Dermis microvascular lymphatic vessel endothelial cell (primary cell): Measurements from ENCODE around the gene KLRK1. TPM values are rescaled to one million over a fixed set of nuclear protein-coding genes. Genes with fewer than 3 reads are reported as not detected.
"Not testable (repeated sequence)": the region's sequence is repeated elsewhere in the genome, so short reads cannot be mapped to it uniquely, and the experiment has no call there.

Experiments used
- DNase-seq, 2 donors: peaks; one replicate each; pipeline versions ENCODE4 v3.0.0 to v3.0.0-alpha.2; 2010; ENCODE audit warnings: low read depth in 2 of 2
- total RNA-seq: library from RNA; depleted of rRNA; stranded (reverse); fragments of >200 nt; gene quantifications from 2 replicates; pipeline ENCODE4 v1.2.1, GENCODE V29; 2014

Gene KLRK1
- total RNA-seq, 1 donor from 2014 or later: not detected

DNA sequence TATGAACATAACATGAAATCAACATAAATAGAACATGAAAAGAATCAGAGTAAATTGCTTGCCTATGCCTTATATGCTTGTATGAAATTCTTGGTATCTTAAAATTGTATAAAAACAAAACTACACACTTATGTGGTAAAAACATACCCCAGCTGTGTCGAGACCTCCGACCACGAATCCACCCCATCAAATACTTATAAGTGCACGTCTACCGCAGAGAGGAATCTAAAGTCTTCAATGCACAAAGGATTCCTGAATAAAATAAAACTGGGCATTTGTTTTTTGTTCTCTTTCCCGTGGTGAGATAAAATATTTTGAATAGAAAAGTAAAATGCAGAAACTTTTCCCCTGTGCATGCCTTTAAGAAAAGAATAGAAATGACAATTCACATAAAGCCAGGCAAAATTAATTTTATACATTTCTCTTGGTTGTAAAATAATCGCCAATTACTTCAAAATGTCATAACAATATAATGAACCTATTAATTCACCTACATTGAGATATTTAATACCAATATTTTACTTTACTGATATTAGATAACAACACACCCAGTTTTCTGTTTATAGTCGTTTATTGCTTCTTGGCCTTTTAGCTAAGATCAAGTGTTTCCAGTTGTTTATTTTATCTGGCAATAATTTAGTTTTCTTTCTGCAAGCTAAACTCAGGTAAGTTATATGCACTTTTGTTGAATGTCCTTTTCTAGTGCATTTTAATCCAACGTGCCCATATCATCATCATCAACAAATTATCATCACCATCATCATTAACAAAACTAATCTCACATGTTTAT lies 1.0 kb downstream of the KLRK1 start:
- DNase-seq: no peak

GRCh38 chr12:10387498-10387897 lies 2.3 kb downstream of the KLRK1 start:
- DNase-seq: not testable (repeated sequence)

GRCh38 chr12:10386857-10387256 lies 3.0 kb downstream of the KLRK1 start:
- no peak for DNase-seq

DNA sequence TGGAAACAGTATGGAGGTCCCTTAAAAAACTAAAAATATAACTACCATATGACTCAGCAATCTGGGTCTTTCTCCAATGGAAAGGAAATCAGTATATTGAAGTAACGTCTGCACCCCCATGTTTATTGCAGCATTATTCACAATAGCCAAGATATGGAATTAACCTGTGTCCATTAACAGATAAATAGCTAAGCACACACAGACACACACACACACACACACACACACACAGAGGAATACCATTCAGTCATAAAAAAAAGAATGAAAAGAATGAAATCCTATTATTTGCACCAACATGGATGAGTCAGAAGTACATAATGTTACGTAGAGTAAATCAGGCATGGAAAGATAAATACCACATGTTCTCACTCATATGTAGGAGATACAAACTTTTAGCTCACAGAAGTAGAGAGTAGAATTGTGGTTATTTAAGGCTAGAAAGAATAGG lies 4.7 kb downstream of the KLRK1 start:
- DNase-seq: peak; percentile 4 to 38

- no peak for DNase-seq
Measured at GRCh38 chr12:10384191-10384590, 5.7 kb downstream of the KLRK1 start.

- DNase-seq: no peak
Measured at GRCh38 chr12:10381928-10382628, 7.8 kb downstream of the KLRK1 start.

DNA sequence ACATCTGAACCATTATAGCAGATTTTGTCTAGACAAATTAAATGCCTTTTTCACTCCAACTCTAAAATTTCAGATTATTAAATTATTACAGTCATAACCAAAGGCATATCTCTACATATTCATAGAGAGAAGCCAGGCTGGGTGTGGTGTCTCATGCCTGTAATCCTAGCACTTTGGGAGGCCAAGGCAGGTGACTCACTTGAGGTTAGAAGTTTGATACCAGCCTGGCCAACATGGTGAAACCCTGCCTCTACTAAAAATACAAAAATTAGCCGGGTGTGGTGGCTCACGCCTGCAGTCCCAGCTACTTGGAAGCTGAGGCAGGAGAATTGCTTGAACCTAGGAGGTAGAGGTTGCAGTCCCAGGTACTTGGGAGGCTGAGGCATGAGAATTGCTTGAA lies 11.1 kb downstream of the KLRK1 start:
- DNase-seq: not testable (repeated sequence)

DNA sequence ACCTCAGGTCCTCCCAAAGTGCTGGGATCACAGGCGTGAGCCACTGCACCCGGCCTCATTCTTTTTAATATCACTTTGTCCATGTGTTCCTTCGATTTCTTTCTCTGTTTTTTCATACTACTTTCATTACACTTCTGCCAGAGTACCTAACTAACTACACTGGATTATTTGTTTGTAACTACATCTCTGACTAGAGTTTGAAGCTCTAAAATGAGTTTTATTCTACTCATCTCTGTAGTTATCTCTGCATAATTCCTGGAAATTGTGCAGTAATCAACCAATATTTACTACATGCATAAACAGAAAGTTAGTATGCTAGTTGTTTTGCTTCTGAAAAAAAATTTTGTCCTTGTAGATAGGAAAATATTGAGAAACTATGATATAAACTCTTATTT lies 15.2 kb downstream of the KLRK1 start:
- DNase-seq: no peak

DNA sequence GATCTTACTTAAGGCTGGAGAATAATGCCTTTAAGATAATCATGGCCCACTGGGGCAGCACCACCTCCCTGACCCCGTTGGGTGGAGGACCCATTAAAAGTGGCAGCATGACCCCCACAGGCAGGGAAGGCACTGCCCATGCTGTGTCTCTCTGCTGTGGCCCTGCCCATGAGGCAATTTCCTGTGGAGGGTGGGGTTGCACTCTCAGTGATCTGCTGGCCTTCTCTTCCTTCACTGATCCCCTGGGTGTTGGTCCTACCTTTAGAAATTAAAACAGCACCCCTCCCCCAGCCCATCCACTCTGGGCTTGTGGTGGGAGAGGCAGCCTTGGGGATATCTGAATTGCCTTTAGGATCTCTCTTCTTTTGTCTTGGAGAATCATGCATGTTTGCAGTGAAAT lies 17.3 kb downstream of the KLRK1 start:
- DNase-seq: no peak

- DNase-seq: peak in 1 of 2 donors; percentile 7
Measured at GRCh38 chr12:10371893-10372535, 17.8 kb downstream of the KLRK1 start.

DNA sequence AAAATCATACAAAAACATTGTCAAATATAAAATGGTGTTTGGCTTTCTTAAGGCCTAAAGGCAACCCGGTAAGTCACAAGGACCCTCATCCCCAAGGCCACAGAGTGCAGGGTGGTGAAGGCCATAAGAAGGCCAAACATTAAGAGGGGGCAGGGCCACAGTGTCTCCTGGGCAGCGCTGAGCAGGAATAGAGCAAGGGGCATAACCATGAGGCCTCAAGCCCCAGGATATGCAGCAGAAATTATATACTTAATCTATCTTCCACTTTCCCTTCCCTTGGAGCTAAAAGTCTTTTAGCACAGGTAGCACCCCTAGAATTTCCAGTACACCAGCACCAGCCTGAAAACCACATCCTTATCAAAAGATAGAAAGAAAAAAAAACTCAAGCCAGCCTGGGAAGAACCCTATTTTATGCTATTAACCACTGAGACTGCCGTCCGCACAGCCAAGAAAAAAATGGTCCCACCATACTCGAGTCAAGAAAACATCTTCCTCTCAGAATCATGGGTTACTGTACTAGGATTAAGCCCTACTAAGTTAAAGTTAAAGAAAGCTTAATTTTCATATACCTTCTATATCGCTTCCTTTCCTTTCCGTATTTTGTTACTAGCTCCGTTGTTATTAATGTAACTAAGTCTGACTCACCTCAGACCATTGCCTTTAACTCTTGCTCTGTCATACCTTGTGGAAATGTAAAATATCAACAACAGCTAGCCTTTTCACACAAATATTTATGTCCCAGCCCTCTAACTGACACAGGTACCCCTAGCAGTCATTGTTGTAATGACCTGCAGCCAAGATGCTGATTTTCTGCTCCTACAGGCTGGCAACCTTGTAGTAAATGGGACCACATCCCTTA lies 20.1 kb downstream of the KLRK1 start:
- DNase-seq: no peak

DNA sequence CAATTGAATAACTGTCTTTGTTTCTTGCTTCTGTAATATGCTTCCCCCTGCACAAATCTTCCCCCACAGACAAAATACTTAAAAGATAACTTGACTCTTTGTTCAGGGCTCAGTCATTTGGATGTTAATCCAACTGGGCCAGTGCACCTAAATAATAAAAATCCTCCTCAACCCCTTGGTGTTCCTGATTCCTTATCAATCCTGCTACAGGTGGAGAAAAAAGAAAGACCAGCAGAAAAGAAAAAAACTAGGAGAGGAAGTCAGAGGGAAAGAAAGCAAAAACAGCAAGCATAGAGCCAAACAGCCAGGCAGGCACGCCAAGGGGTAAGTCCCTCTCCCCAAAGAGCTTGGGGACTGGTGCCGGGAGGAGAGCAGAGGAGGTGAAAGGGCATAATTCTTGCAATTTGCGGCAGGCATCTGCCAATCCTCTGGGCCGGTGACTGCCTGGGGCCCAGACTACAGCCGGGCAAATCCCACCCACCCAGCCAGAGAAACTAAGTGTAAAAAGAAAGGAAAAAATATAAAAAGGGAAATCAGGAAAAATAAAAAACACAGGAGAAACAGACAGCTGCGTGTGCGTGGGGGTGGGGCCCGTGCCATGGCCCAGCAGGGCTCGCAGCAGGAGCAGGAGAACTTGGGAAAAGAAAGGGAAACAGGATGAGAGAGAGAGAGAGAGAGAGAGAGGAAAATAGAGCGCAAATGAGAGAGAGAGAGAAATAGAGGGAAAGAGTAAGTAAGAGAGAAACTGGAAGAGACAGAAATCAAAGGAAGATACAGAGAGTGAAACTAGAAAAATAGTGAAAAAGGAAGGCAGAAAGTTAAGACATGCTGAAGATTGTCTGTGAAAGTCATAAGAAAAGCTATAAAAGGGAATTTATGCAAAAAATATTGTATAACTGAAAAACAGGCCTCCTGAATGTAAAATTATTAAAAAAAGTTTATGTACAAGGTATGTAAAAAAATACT lies 21.4 kb downstream of the KLRK1 start:
- no peak for DNase-seq

DNA sequence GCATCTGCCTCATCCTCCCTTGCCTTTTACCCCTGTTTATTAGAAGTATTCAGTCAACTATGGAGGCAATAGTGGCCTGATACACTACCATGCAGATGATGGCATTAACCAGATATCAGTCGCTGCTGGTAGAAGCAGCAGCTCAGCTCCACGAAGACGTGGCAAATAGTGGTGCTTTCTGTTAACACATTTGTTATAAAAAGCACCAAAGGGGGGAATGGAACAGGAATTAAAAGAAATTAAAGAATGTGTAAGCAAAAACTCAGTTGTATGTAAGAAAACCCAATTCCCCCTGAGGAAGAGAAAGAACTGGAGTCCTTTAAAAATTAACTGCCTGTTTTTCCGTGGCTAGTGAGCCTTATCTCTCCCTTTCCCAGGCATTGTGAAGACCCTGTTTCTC lies 22.1 kb downstream of the KLRK1 start:
- DNase-seq: not testable (repeated sequence)

- peak in 1 of 2 donors; percentile 11 for DNase-seq
Measured at GRCh38 chr12:10366875-10367274, 23.0 kb downstream of the KLRK1 start.

DNA sequence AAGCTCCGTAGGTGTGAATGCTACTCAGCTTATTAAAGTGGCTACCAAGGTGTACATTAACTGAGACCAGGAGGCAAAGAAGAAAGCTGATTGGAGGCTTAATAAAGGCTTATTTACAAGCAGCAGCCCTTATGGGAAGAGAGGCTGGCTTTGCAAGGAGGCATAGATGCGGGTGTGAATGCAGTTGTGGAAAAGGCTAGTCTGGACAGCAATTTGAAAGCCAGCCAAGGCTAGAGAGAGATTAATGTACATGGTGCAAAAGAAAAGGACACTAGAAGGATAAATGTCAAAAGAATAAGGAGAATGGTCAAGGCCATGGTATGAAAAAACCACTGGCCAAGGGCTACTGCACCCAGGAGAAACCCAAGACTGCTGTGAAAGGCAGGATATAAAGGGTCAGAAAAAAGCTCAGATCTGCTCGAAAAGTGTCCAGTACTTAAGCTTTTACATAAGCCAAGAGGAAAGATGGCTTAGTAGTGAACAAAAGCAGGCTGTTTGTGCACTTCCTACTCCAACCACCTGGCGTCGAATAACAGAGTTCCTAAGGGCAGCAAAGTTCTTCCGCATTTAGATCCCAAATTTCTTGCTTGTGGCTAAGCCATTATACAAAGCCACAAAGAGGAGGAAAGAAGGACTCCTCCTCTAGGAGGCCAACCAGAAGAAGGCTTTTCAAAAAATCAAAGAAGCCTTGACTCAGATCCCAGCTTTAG lies 24.0 kb downstream of the KLRK1 start:
- peak in 1 of 2 donors; percentile 19 for DNase-seq

DNA sequence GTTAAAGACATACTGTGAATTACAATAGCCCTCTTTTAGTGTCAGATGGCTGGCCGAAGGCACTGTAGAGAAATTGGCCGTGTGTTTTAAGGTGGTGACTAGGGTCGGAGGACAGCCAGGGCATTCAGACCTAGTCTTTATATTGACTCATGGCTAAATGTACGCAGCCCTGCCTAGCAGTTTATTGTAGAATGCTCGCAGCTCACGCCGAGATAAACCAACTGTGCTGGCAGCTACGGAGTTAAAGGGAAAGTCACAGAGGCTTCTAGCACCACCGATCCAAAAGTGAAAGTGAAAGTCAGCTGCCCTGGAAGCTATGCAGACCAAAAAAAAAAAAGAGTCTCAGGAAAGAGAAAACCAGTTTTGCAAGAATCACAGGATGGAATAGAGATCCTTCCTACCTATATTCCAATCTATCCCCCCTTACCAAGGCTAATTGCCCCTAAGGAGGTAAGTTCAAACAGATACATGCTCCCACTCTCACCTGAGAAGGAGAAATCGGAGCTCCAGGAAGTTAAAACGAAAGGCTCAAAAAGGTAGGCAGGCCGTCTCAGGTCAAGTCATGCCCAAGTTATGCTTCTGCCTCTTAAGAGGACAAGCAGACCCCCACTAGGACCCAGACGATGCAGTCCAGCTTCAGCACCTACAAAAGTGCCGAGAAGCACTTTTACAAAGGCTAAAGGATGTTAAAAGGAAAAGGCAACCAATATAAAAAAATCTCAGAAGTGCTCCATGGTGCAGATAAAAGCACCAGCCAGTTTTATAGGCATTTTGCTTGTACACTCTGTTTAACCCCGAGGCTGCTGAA lies 24.8 kb downstream of the KLRK1 start:
- peak; percentile 78 for DNase-seq

DNA sequence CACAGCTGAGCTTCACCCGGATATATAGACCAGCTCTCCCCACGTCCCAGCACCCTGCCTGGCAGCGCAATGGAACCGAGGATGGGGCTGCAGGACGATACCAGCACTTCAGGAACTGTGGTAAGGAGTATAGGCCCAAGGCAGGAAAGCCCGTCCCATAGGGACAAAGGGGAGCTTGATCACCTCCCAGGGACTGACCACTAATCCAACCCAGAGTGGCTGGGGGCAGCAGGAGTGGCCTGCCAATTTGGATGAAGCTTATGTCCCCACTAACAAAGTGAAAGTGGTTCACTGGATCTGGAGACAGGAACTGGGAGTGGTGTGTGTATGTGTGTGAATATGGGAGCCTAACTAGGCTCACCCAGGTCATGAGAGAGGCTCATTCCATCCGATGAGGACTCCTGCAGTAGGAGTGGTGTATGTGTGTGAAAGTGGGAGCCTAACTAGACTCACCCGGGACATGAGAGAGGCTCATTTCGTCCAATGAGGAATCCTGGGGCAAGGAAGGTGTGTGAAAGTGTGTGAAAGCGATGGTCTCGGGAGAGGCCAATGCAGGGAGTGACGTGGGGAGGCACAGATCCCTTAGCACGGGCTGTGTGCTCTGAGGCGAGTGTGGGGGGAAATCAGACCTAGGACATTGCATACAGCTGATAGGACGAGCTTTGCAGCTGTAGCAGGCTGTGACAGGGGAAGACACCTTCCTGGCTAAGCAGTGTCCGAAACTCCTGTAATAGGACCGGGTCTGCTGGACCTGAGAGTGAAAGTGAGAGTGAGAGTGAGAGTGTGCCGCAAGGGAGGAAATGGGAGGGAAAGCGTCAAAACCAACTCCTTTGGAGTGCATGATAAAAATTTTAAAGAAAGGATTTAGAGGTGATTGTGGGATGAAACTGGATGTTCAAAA lies 25.7 kb downstream of the KLRK1 start:
- peak; percentile 25 to 53 for DNase-seq

DNA sequence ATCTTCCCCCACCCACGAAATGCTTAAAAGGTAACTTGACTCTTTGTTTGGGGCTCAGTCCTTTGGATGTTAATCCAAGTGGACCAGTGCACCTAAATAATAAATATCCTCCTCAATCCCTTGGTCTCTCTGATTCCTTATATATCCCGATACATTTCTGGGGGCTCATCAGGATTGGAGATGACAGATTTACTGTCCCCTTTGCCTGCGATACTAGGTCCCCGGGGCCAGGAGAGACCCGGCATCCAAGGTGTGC lies 26.3 kb downstream of the KLRK1 start:
- DNase-seq: no peak
